Measurements from ENCODE around the gene SIT1.
A peak's percentile ranks its signal among the peaks of the same experiment; 100 is the strongest.
"Not testable (repeated sequence)": the region's sequence is repeated elsewhere in the genome, so short reads cannot be mapped to it uniquely, and the experiment has no call there.

The SIT1 gene

GRCh38 chr9:35615981-35616680, 34.6 kb downstream of the SIT1 start:
- H3K4me3 Mint-ChIP-seq: peak overlapping the region; percentile 81
- peaks cover 49% of the 10 kb centered on the region for H3K4me1 Mint-ChIP-seq (ENCODE audit: low read depth)
- no peaks in the 10 kb centered on the region for H3K36me3 Mint-ChIP-seq
- no peaks in the 10 kb centered on the region for H3K9me3 Mint-ChIP-seq (ENCODE audit: low read depth)
- H3K27me3 Mint-ChIP-seq: no peaks in the 10 kb centered on the region
- H3K27ac Mint-ChIP-seq: peak overlapping the region; percentile 80

GRCh38 chr9:35612843-35613242, 37.9 kb downstream of the SIT1 start:
- Mint-ChIP-seq H3K4me1 (ENCODE audit: low read depth) (peaks cover 24% of the 10 kb centered on the region), H3K4me3 (no peak overlapping the region), H3K27ac (no peak overlapping the region), H3K27me3 (no peaks in the 10 kb centered on the region), H3K36me3 (peaks cover under 1% of the 10 kb centered on the region), H3K9me3 (ENCODE audit: low read depth) (no peaks in the 10 kb centered on the region)

GRCh38 chr9:35612066-35612465, 38.7 kb downstream of the SIT1 start:
- H3K27ac Mint-ChIP-seq; H3K4me3 Mint-ChIP-seq; H3K36me3 Mint-ChIP-seq; H3K27me3 Mint-ChIP-seq; H3K9me3 Mint-ChIP-seq (ENCODE audit: low read depth): not testable (repeated sequence)
- peaks cover 20% of the 10 kb centered on the region for H3K4me1 Mint-ChIP-seq (ENCODE audit: low read depth)

GRCh38 chr9:35611230-35611797, 39.4 kb downstream of the SIT1 start:
- H3K27ac Mint-ChIP-seq: peak overlapping the region; percentile 28
- no peak overlapping the region for H3K4me3 Mint-ChIP-seq
- no peaks in the 10 kb centered on the region for H3K27me3 Mint-ChIP-seq
- peaks cover 20% of the 10 kb centered on the region for H3K4me1 Mint-ChIP-seq (ENCODE audit: low read depth)
- H3K9me3 Mint-ChIP-seq (ENCODE audit: low read depth): no peaks in the 10 kb centered on the region
- peaks cover 3% of the 10 kb centered on the region for H3K36me3 Mint-ChIP-seq

- H3K4me3 Mint-ChIP-seq: no peak overlapping the region
- no peaks in the 10 kb centered on the region for H3K9me3 Mint-ChIP-seq (ENCODE audit: low read depth)
- H3K27me3 Mint-ChIP-seq: no peaks in the 10 kb centered on the region
- peaks cover 21% of the 10 kb centered on the region for H3K4me1 Mint-ChIP-seq (ENCODE audit: low read depth)
- peaks cover 3% of the 10 kb centered on the region for H3K36me3 Mint-ChIP-seq
- H3K27ac Mint-ChIP-seq: no peak overlapping the region
Measured at GRCh38 chr9:35609820-35610163, 40.9 kb downstream of the SIT1 start.

- H3K9me3 Mint-ChIP-seq (ENCODE audit: low read depth): no peaks in the 10 kb centered on the region
- no peaks in the 10 kb centered on the region for H3K27me3 Mint-ChIP-seq
- H3K4me3 Mint-ChIP-seq: no peak overlapping the region
- peaks cover 24% of the 10 kb centered on the region for H3K4me1 Mint-ChIP-seq (ENCODE audit: low read depth)
- peaks cover 3% of the 10 kb centered on the region for H3K36me3 Mint-ChIP-seq
- no peak overlapping the region for H3K27ac Mint-ChIP-seq
Measured at GRCh38 chr9:35609001-35609819, 41.5 kb downstream of the SIT1 start.

- Mint-ChIP-seq H3K36me3 (peaks cover 3% of the 10 kb centered on the region), H3K4me1 (ENCODE audit: low read depth) (peaks cover 34% of the 10 kb centered on the region), H3K9me3 (ENCODE audit: low read depth) (no peaks in the 10 kb centered on the region), H3K4me3 (no peak overlapping the region), H3K27me3 (no peaks in the 10 kb centered on the region), H3K27ac (no peak overlapping the region)
Measured at GRCh38 chr9:35608221-35608620, 42.5 kb downstream of the SIT1 start.

GRCh38 chr9:35606726-35607125, 44.0 kb downstream of the SIT1 start:
- no peaks in the 10 kb centered on the region for H3K9me3 Mint-ChIP-seq (ENCODE audit: low read depth)
- H3K27ac Mint-ChIP-seq: no peak overlapping the region
- H3K36me3 Mint-ChIP-seq: peaks cover 3% of the 10 kb centered on the region
- H3K27me3 Mint-ChIP-seq: no peaks in the 10 kb centered on the region
- H3K4me3 Mint-ChIP-seq: peak overlapping the region; percentile 54
- H3K4me1 Mint-ChIP-seq (ENCODE audit: low read depth): peaks cover 40% of the 10 kb centered on the region

- Mint-ChIP-seq H3K27ac (peak overlapping the region; percentile 34), H3K9me3 (ENCODE audit: low read depth) (no peaks in the 10 kb centered on the region), H3K4me3 (peak overlapping the region; percentile 86), H3K36me3 (peaks cover 3% of the 10 kb centered on the region), H3K4me1 (ENCODE audit: low read depth) (peaks cover 35% of the 10 kb centered on the region), H3K27me3 (no peaks in the 10 kb centered on the region)
Measured at GRCh38 chr9:35606138-35606504, 44.6 kb downstream of the SIT1 start.

GRCh38 chr9:35605351-35606137, 45.2 kb downstream of the SIT1 start:
- Mint-ChIP-seq H3K36me3 (peaks cover 3% of the 10 kb centered on the region), H3K27me3 (no peaks in the 10 kb centered on the region), H3K4me1 (ENCODE audit: low read depth) (peaks cover 32% of the 10 kb centered on the region), H3K27ac (peak overlapping the region; percentile 34), H3K4me3 (peak overlapping the region; percentile 86), H3K9me3 (ENCODE audit: low read depth) (no peaks in the 10 kb centered on the region)

- Mint-ChIP-seq H3K27ac (peak within 1 kb of the TSS; percentile 98), H3K9me3 (ENCODE audit: low read depth) (no peaks in the 10 kb centered on the region), H3K27me3 (no peaks in the 10 kb centered on the region), H3K4me3 (peak within 1 kb of the TSS; percentile 97), H3K4me1 (ENCODE audit: low read depth) (peaks cover 31% of the 10 kb centered on the region), H3K36me3 (peaks cover 3% of the 10 kb centered on the region)
Measured at GRCh38 chr9:35604578-35605350, 46.0 kb downstream of the SIT1 start, which contains the start of gene TESK1. Gene TESK1, plus strand, starts transcription at chr9:35605262. Its CDS starts 358 bp downstream, at chr9:35605620.

- Mint-ChIP-seq H3K36me3 (peaks cover 3% of the 10 kb centered on the region), H3K27me3 (no peaks in the 10 kb centered on the region), H3K4me1 (ENCODE audit: low read depth) (peaks cover 31% of the 10 kb centered on the region), H3K4me3 (peak overlapping the region; percentile 97), H3K27ac (peak overlapping the region; percentile 98), H3K9me3 (ENCODE audit: low read depth) (no peaks in the 10 kb centered on the region)
Measured at GRCh38 chr9:35603986-35604577, 46.6 kb downstream of the SIT1 start.

- H3K4me1 Mint-ChIP-seq (ENCODE audit: low read depth): peaks cover 31% of the 10 kb centered on the region
- H3K27me3 Mint-ChIP-seq: no peaks in the 10 kb centered on the region
- peak overlapping the region; percentile 98 for H3K27ac Mint-ChIP-seq
- peak overlapping the region; percentile 97 for H3K4me3 Mint-ChIP-seq
- H3K9me3 Mint-ChIP-seq (ENCODE audit: low read depth): no peaks in the 10 kb centered on the region
- peaks cover 3% of the 10 kb centered on the region for H3K36me3 Mint-ChIP-seq
Measured at GRCh38 chr9:35603506-35603985, 47.2 kb downstream of the SIT1 start.

Measured in activated naive CD8-positive, alpha-beta T cell (primary cell).